ENCODE measurements around the gene MAP2K3.

The MAP2K3 gene

DNA sequence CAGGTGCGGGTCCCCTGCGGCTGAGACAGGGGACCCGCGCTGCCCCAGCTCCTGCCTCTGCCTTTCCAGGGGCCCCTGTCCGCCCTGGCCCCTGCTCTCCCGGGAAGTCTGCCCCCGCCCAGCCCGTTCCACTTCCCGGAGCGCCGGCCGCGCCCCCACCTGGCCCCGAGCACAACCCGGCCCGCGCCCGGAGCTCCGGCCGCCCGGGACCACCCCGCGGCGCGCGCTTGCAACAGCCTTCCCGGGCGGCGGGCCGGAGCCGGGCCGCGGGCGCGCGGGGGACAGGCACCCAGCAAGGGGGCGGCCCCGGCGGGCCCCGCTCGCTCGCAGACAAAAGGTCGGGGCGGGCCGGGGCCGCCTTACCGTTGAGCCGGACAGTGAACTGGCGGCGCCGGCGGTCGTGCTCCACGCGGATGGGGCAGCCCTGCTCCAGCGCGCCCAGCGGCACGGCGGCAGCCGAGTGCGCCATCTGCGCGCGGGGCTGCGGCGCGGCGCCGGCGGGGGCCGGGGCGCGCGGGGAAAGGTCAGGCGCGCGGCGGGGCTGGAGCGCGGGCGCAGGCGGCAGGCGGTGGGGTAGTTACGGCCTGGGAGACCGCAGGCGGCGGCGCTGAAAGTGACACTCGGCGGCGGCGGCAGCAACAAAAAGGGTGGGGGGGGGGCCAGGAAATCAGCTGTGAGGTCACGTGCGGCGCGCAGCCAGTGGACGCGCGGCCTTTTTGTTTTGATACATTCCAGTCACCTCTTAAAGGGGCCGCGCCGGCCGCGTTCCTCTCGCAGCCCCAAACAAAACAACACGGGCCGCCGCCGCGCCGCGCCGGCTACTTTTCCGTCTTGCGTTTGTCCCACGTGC, 31.5 kb upstream of the MAP2K3 start, which contains the start of gene NATD1:
NATD1 (minus strand) TSS at position 615 of the 850 bp plus-strand sequence; CDS start at position 469, 146 bp downstream.
- DNase-seq (ENCODE audit: low read depth), result peak; percentile 71

DNA sequence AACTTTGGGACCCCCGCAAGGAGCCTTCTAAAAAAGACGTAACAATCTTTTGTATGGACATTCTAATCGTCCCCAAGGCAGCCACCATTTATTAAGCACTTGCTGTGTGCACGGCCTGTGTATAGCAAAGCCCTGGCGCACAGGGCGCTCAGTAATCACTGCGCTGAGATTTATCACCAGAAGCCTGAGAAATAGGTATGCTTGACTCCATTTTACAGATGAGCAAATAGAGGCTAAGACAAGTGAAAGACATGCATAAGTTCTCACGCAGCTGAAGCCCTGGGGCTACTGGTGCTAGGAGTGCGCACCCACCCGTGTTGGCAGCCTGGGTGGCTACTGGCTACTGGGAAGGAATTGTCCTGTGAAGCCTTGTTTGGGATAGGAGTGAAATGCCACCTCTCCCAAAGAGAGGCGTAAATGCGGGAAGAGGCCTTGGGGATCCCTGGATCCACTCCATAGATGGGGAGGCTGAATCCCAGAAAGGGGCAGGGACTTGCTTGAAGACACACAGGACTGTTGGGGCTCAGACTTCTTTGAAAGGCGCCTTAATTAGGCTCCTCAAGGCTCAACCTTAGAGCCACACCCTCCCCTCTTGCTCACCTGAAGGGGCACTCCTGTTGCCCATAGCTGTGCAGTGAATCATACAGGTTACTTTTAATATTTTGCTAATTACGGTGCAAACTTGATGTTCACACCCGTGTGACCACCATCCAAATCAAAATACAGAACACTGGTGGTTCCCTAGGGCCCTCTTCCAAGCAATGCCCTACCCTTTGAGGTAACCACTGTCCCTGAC, 30.7 kb upstream of the MAP2K3 start:
- no peak for DNase-seq (ENCODE audit: low read depth)

GRCh38 chr17:21258593-21258992, 25.9 kb upstream of the MAP2K3 start:
- DNase-seq (ENCODE audit: low read depth), result no peak

GRCh38 chr17:21262259-21262993, 22.1 kb upstream of the MAP2K3 start:
- no peak for DNase-seq (ENCODE audit: low read depth)

DNA sequence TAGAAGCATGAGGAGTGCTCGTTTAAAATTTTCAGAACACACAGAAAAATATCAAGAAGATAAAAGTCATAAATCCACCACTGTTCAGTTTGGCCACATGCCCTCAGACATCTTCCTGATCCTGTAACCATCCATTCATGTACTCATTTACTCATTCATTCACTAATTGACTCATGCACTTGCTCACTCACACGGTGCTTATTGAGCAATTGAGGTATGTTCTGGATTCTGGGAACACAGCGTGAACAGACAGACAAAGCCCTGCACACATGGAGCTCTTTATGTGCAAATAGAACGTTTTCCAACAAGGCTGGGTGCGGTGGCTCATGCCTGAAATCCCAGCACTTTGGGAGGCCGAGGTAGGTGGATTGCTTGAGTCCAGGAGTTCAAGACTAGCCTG, 21.1 kb upstream of the MAP2K3 start:
- no peak for DNase-seq (ENCODE audit: low read depth)

GRCh38 chr17:21268596-21269188, 15.8 kb upstream of the MAP2K3 start:
- DNase-seq (ENCODE audit: low read depth), result no peak

GRCh38 chr17:21269394-21269793, 15.1 kb upstream of the MAP2K3 start:
- no peak for DNase-seq (ENCODE audit: low read depth)

- DNase-seq (ENCODE audit: low read depth), result no peak
These were observed 12.9 kb upstream of the MAP2K3 start for GRCh38 chr17:21271454-21272183.

GRCh38 chr17:21272250-21272649, 12.3 kb upstream of the MAP2K3 start:
- DNase-seq (ENCODE audit: low read depth), result no peak

DNA sequence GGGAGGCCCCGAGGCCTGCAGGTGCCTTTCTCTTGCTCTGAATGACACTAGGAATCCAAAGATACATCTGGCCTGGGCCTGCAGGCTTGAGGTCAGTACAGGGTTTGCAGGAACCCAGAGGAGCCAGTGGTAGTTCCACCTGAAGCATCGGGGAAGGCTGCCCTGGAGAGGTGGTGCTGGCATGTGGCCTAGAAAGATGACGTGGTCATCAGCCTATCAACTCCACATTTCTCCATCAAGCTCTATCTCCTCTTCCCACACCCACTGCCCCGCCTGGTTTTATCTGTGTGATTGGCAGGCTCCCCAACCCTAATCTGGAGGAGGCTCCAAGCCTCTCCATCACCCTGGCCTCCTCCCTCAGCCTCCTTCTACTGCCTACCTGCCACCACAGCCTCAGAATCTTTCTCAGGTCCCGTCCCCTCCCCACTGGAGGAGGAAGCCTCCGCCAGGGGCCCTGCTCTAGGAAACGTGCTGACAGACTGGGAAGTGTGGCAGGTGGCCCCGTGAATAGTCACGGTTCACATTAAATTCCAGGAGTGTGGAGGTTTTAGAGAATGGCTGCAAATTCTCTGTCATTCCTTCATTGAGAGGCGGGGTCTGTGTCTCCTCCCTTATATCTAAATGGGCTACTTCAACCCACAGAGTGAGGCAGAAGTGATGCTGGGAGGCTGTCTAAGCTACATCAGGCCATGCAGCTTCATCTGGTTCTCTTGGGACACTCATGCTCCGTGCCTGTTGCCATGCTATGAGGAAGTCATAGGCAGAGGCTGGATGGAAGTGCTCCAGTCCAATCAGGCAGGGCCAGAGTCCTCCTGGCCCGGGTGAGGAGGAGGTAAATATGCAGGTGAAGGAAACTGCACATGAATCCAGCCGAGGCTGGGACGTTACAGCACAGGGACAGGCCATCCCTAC, 11.4 kb upstream of the MAP2K3 start:
- DNase-seq (ENCODE audit: low read depth), result no peak

DNA sequence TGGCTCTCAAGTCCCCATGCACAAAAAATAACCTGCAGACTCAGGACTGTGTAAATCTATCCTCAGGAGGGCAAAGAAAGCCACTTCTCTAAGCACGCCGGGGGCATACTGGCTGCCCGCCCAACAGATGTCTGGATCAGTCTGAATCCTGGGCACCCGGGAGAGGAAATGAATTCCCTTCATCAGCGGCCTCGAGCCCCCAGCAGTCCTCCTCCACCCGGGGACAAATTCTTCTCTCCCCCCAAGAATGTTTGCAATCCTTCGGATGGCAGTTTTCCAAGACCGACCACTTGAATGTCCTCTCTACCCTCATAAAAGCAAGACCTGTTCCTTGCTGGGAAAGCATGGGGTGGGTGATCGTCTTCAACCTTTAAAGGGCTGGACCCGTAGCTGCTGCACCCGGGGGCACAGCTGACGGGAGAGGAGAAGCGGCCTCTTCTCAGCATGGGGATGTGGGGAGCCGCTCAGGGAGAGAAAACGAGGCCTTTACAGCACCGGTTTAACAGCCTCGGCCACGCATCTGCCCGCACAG, 9.4 kb upstream of the MAP2K3 start:
- no peak for DNase-seq (ENCODE audit: low read depth)

DNA sequence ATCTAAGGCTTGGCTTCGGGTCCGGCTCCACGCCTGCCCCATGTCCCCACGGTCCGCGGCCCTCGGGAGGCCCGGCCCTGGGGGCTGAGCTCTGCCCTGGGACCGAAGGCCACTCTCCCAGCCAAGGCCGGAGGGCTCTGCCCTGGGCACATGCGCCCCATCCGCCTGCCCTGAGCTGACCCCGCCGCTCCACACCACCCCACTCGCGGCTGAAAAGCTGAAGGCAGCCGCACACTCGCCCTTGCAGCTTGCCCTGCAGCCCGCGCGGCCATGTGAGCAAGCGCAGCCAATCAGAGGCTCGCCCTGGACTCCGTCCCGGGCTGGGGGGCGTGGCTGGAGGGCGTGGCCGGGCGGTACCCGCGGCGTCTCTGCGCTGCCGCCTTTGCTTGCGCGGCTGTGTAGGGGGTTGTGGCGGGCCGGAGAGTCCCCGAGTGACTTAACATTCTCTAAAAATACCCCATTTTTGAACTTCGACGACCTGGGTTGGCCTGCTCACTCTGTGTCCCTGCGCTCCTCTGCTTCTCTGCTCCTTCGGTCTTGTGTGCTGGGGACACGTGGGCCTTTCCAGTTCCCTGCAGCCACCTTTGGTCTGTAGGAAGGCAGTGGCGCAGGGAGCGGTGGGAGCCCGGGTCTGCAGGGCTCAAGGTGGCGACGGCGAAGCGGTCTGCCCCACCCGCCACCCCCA, 8.8 kb upstream of the MAP2K3 start:
- peak; percentile 88 for DNase-seq (ENCODE audit: low read depth)

- no peak for DNase-seq (ENCODE audit: low read depth)
These were observed 8.3 kb upstream of the MAP2K3 start for GRCh38 chr17:21276264-21276588.

DNA sequence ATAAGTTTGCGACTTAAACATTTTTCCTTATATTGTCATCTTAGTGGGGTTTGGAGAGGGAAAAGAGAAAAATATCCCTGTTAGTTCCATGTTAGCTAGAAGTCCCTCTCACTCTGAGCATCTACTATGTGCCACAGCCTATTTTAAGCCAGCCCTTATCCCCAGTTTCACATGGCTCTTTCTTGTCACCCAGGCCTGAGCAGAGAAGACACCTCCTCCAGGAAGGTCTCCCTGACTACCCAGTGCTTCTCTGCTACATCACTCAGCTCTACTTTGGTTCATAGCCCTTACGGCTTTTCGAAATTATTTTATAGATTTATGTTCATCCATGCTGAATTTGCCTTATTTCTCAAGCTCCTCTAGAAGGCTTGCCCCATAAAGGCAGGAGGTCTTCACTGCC, 7.2 kb upstream of the MAP2K3 start:
- DNase-seq (ENCODE audit: low read depth), result no peak

- DNase-seq (ENCODE audit: low read depth), result peak; percentile 24
These were observed 5.9 kb upstream of the MAP2K3 start for GRCh38 chr17:21278450-21279197.

DNA sequence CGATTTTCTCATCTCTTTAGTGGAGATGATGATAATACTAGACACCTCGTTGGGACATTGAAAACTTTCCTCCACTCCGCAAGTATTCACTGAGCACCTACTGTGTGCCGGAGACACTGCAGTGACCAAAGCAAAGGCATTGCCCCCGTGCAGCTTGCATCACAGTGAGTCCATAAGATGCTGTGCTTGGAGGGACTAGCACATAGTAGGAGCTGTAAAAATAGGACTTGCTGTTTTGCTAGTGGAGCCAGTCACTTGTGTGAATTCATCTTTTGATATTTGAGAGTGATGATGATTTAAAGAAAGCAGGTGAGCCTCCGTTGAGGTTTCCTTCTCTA, 5.3 kb upstream of the MAP2K3 start:
- DNase-seq (ENCODE audit: low read depth), result no peak

DNA sequence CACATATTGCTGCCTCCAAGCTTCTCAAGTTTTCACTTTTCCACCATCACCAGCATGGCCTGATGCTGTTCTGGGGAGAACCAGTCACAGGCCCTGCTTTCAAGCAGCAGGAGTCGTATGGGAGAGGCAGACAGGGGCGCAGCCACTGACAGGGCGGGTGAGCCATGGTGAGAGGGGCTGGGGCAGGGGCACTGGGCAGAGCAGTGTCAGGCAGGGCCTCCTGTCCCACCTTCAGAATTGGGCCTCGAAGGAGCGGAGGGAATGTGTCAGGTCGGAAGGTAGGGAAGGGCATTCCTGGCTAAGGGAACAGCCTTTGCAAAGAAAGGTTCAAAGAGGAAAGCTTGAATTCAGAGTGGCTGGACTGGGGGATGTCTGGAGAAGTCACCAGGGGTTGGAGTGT, 4.9 kb upstream of the MAP2K3 start:
- no peak for DNase-seq (ENCODE audit: low read depth)

DNA sequence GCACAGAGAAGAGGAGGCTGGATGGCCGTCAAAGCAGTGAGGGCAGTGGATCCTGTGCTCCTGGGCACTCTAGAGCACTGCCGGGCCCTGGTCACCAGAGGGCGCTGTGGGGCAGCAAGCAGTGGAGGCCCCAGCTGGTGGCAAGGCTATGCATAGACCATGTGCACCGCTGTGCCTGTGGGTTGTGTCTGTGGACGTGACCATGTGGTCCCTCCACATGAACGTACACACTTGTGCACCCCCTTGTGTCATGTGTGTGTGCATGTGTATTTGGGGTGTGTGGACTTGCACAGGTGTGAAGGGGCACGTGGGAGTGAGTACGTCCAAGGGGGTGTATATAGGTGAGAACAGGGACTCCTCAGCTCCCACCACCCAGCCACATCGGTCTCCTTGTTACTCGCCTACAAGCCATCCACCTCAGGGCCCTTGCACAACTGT, 4.4 kb upstream of the MAP2K3 start:
- DNase-seq (ENCODE audit: low read depth), result peak; percentile 81

- no peak for DNase-seq (ENCODE audit: low read depth)
These were observed 2.3 kb upstream of the MAP2K3 start for GRCh38 chr17:21282231-21282630.
